HEK293 (cell line): ENCODE data around the gene ACSL3.
"Not testable (repeated sequence)": the region's sequence is repeated elsewhere in the genome, so short reads cannot be mapped to it uniquely, and the experiment has no call there.

ENCODE experiments used
- CTCF ChIA-PET: fragments of 350-600 bp; formaldehyde crosslinking; extraction: SDS; loops from one replicate; lab custom pipeline; 2021; ENCODE audit warnings: antibody characterized with exemption; lab: Yijun Ruan, JAX
- POLR2A ChIA-PET: fragments of 300-600 bp; formaldehyde crosslinking; extraction: SDS; loops from one replicate; lab custom pipeline; 2020; ENCODE audit warnings: antibody characterized with exemption, inconsistent platforms; lab: Yijun Ruan, JAX
- H3K27ac ChIP-seq: fragments of 200-500 bp; sonication (Bioruptor generic); 2 replicates; pipeline ENCODE4 v1.5.1; 2014; ENCODE audit warnings: low read depth, low read length, control low read depth, inconsistent platforms; ENCODE audit errors: extremely low read depth
- H3K36me3 ChIP-seq, 2 experiments: fragments of 200-500 bp in 1 of 2; sonication (Bioruptor generic) in 1 of 2; 1 replicate in 1 of 2; 2 replicates in 1 of 2; pipeline ENCODE4 v1.5.1; 2014 to 2017; ENCODE audit warnings: inconsistent platforms in 2 of 2, low read length in 2 of 2; ENCODE audit not compliant: control insufficient read depth in 2 of 2, insufficient read depth in 1 of 2
- H3K4me1 ChIP-seq: fragments of 200-500 bp; sonication (Bioruptor generic); 2 replicates; pipeline ENCODE4 v1.5.1; 2014; ENCODE audit warnings: mild to moderate bottlenecking, low read length, inconsistent platforms; ENCODE audit not compliant: control insufficient read depth, insufficient read depth
- H3K4me3 ChIP-seq: 2 replicates; pipeline ENCODE4 v1.5.1; 2011; ENCODE audit warnings: low read depth, mild to moderate bottlenecking, control low read depth, low read length, moderate library complexity
- H3K9me3 ChIP-seq: fragments of 200-500 bp; sonication (Bioruptor generic); 2 replicates; pipeline ENCODE4 v1.5.1; 2014; ENCODE audit warnings: low read depth, low read length, inconsistent platforms; ENCODE audit not compliant: control insufficient read depth, insufficient read depth
- PBX3 ChIP-seq: sonication (generic); formaldehyde crosslinking; IDR thresholded peaks from 2 replicates; pipeline ENCODE4 v1.8.1; 2022; ENCODE audit warnings: mild to moderate bottlenecking, moderate library complexity, missing genetic modification reagents
- REST ChIP-seq: fragments of 450-650 bp; formaldehyde crosslinking; IDR thresholded peaks from 2 replicates; pipeline ENCODE4 v1.5.1; 2016; ENCODE audit warnings: missing biosample characterization, missing genetic modification characterization
- SCRT1 ChIP-seq: fragments of 450-650 bp; formaldehyde crosslinking; IDR thresholded peaks from 2 replicates; pipeline ENCODE4 v1.5.1; 2016; ENCODE audit warnings: missing biosample characterization, missing genetic modification characterization, borderline replicate concordance
- SETDB1 ChIP-seq: IDR thresholded peaks from one replicate; pipeline ENCODE4 v1.6.1; 2017; ENCODE audit warnings: mild to moderate bottlenecking, low read length, moderate library complexity, mixed read lengths; ENCODE audit not compliant: insufficient read length
- SP7 ChIP-seq: fragments of 450-650 bp; formaldehyde crosslinking; IDR thresholded peaks from 2 replicates; pipeline ENCODE4 v1.5.1; 2016; ENCODE audit warnings: missing biosample characterization, missing genetic modification characterization
- ZBTB48 ChIP-seq: fragments of 450-650 bp; formaldehyde crosslinking; IDR thresholded peaks from 2 replicates; pipeline ENCODE4 v1.5.1; 2016; ENCODE audit warnings: missing biosample characterization, missing genetic modification characterization
- ZBTB7A ChIP-seq: fragments of 450-650 bp; formaldehyde crosslinking; IDR thresholded peaks from 2 replicates; pipeline ENCODE4 v1.5.1; 2016; ENCODE audit warnings: low read depth, missing biosample characterization, missing genetic modification characterization
- ZNF133 ChIP-seq: fragments of 450-650 bp; formaldehyde crosslinking; IDR thresholded peaks from 2 replicates; pipeline ENCODE4 v1.5.1; 2016; ENCODE audit warnings: missing biosample characterization, missing genetic modification characterization
- ZNF175 ChIP-seq: fragments of 450-650 bp; formaldehyde crosslinking; IDR thresholded peaks from 2 replicates; pipeline ENCODE4 v1.5.1; 2016; ENCODE audit warnings: missing biosample characterization, missing genetic modification characterization
- ZNF2 ChIP-seq: fragments of 450-650 bp; formaldehyde crosslinking; IDR thresholded peaks from 2 replicates; pipeline ENCODE4 v1.5.1; 2016; ENCODE audit warnings: missing biosample characterization, missing genetic modification characterization
- ZNF302 ChIP-seq: fragments of 450-650 bp; formaldehyde crosslinking; IDR thresholded peaks from 2 replicates; pipeline ENCODE4 v1.5.1; 2016; ENCODE audit warnings: missing biosample characterization, missing genetic modification characterization, low read depth
- ZNF473 ChIP-seq: fragments of 450-650 bp; formaldehyde crosslinking; IDR thresholded peaks from 2 replicates; pipeline ENCODE4 v1.5.1; 2017; ENCODE audit warnings: missing biosample characterization, missing genetic modification characterization
- ZNF658 ChIP-seq: fragments of 450-650 bp; formaldehyde crosslinking; IDR thresholded peaks from 2 replicates; pipeline ENCODE4; 2016; ENCODE audit warnings: missing biosample characterization, missing genetic modification characterization
- ZNF664 ChIP-seq: fragments of 450-650 bp; formaldehyde crosslinking; IDR thresholded peaks from 2 replicates; pipeline ENCODE4 v1.5.1; 2016; ENCODE audit warnings: missing biosample characterization, missing genetic modification characterization
- ZNF777 ChIP-seq: fragments of 450-650 bp; formaldehyde crosslinking; IDR thresholded peaks from 2 replicates; pipeline ENCODE4 v1.5.1; 2017; ENCODE audit warnings: missing biosample characterization, missing genetic modification characterization, borderline replicate concordance
- ZSCAN30 ChIP-seq: fragments of 450-650 bp; IDR thresholded peaks from 2 replicates; pipeline ENCODE4 v1.5.1; 2018; ENCODE audit warnings: missing biosample characterization, mild to moderate bottlenecking, missing genetic modification characterization, moderate library complexity
- TF ChIP-seq, protein P1 (sequence below): fragments of 450-650 bp; formaldehyde crosslinking; IDR thresholded peaks from 2 replicates; pipeline ENCODE4 v1.5.1; 2016; ENCODE audit warnings: missing biosample characterization, missing genetic modification characterization
- TF ChIP-seq, protein P2 (sequence below): fragments of 450-650 bp; formaldehyde crosslinking; IDR thresholded peaks from 2 replicates; pipeline ENCODE4 v1.5.1; 2016; ENCODE audit warnings: missing biosample characterization, missing genetic modification characterization
- TF ChIP-seq, protein P3 (sequence below): fragments of 450-650 bp; formaldehyde crosslinking; IDR thresholded peaks from 2 replicates; pipeline ENCODE4 v1.5.1; 2016; ENCODE audit warnings: missing biosample characterization, missing genetic modification characterization

ACSL3 gene

DNA sequence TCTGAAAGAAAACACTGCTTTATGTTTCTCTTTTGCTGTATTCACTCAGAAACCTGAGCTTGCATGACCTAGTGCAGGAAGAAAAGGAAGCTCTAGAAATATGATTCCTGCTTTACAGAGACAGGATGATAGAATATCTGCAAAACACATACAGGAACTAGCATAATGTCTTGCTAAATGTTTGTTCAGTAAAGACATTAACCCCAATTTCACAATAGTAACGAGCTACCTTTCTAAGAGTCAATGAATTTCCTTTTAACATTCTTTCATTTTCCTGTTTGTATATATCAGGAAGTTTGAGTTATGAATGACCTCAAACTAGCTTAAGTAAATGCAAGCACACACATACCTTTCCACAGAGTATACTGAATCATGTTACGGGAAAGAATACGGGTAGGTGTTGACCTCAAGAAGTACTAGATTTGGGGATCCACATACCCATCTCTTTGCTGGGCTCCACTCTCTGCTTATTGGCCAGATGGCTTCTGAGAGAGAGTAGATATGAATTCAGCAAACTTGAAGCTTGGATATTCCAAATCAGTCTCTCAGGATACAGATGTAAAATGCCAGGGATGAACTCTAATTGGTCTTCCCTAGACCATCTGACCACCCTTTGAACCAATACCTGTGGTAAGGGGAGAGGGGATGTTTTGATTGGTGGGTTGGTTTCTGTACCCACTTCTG, 18.2 kb upstream of the ACSL3 start:
- POLR2A ChIA-PET: interaction anchor here (0.5 to 0.8 kb wide), 3 partner anchors 12 to 20 kb away, joined by 3 to 6 read pairs (median 4); no protein-coding TSS in a partner anchor
- no peak overlapping the region for H3K4me3 ChIP-seq

DNA sequence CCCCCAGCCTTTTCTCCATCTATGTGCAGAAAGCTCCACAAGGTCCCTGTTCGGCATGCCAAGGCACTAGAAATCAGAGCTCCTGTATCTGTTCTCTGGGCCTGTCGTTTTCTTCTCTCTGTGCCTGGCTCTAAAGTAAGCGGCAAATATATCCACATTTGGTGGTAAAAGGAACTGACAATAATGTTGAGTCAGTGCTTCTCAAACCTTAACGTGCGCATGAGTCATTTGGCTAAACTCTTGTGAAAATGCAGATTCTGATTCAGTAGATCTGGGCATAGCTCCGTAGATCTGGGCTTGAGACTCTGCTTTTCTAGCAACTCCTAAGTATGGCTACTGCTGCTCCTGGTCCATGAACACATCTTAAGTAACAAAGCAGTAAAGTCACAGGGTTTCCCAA, 16.5 kb upstream of the ACSL3 start:
- Histone ChIP-seq H3K4me1 (0 out of 2 replicates have a peak, but pooled peaks cover 3% of the 10 kb centered on the region), H3K27ac (no peak overlapping the region; the same call in 1 of the 2 replicates), H3K9me3 (no peaks in the 10 kb centered on the region), H3K36me3 (no peaks in the 10 kb centered on the region), H3K4me3 (no peak overlapping the region)
- ChIA-PET POLR2A (interaction anchor here (0.6 kb wide), 1 partner anchor 10 kb away, joined by 5 read pairs; no protein-coding TSS in a partner anchor), CTCF (interaction anchor here (0.6 to 1.2 kb wide), 3 partner anchors 21 to 138 kb away, joined by 3 to 5 read pairs (median 4); no protein-coding TSS in a partner anchor)
- TF ChIP-seq ZSCAN30 (tag by site-specific recombination) (no peak), ZNF777 (tag by site-specific recombination) (no peak), SCRT1 (tag by site-specific recombination) (no peak), SETDB1 (no peak), ZNF302 (tag by site-specific recombination) (no peak), ZBTB48 (tag by site-specific recombination) (no peak), ZNF473 (no peak), PBX3 (CRISPR knock-in tag) (no peak), ZNF664 (tag by site-specific recombination) (no peak), ZBTB7A (tag by site-specific recombination) (no peak), ZNF658 (tag by site-specific recombination) (no peak), REST (tag by site-specific recombination) (no peak), ZNF133 (tag by site-specific recombination) (no peak), SP7 (tag by site-specific recombination) (no peak), ZNF2 (tag by site-specific recombination) (no peak)
- TF ChIP-seq, protein P1, sequence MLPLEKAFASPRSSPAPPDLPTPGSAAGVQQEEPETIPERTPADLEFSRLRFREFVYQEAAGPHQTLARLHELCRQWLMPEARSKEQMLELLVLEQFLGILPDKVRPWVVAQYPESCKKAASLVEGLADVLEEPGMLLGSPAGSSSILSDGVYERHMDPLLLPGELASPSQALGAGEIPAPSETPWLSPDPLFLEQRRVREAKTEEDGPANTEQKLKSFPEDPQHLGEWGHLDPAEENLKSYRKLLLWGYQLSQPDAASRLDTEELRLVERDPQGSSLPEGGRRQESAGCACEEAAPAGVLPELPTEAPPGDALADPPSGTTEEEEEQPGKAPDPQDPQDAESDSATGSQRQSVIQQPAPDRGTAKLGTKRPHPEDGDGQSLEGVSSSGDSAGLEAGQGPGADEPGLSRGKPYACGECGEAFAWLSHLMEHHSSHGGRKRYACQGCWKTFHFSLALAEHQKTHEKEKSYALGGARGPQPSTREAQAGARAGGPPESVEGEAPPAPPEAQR (tag by site-specific recombination): no peak
- TF ChIP-seq, protein P2, sequence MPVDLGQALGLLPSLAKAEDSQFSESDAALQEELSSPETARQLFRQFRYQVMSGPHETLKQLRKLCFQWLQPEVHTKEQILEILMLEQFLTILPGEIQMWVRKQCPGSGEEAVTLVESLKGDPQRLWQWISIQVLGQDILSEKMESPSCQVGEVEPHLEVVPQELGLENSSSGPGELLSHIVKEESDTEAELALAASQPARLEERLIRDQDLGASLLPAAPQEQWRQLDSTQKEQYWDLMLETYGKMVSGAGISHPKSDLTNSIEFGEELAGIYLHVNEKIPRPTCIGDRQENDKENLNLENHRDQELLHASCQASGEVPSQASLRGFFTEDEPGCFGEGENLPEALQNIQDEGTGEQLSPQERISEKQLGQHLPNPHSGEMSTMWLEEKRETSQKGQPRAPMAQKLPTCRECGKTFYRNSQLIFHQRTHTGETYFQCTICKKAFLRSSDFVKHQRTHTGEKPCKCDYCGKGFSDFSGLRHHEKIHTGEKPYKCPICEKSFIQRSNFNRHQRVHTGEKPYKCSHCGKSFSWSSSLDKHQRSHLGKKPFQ (tag by site-specific recombination): no peak
- TF ChIP-seq, protein P3, sequence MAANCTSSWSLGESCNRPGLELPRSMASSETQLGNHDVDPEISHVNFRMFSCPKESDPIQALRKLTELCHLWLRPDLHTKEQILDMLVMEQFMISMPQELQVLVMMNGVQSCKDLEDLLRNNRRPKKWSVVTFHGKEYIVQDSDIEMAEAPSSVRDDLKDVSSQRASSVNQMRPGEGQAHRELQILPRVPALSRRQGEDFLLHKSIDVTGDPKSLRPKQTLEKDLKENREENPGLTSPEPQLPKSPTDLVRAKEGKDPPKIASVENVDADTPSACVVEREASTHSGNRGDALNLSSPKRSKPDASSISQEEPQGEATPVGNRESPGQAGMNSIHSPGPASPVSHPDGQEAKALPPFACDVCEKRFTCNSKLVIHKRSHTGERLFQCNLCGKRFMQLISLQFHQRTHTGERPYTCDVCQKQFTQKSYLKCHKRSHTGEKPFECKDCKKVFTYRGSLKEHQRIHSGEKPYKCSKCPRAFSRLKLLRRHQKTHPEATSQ (tag by site-specific recombination): no peak

More for the DNA sequence above, 18.2 kb upstream of the ACSL3 start:
- H3K9me3 ChIP-seq: no peaks in the 10 kb centered on the region
- H3K4me1 ChIP-seq: peaks cover 4% of the 10 kb centered on the region; the same call in 1 of the 2 replicates
- H3K27ac ChIP-seq: no peak overlapping the region
- CTCF ChIA-PET: interaction anchor here (0.7 to 1.2 kb wide), 3 partner anchors 21 to 151 kb away, joined by 3 to 6 read pairs (median 4); no protein-coding TSS in a partner anchor
- H3K36me3 ChIP-seq: no peaks in the 10 kb centered on the region
- TF ChIP-seq SETDB1: peak; percentile 54
- TF ChIP-seq, protein P2 (tag by site-specific recombination): no peak
- TF ChIP-seq ZNF175: no peak

DNA sequence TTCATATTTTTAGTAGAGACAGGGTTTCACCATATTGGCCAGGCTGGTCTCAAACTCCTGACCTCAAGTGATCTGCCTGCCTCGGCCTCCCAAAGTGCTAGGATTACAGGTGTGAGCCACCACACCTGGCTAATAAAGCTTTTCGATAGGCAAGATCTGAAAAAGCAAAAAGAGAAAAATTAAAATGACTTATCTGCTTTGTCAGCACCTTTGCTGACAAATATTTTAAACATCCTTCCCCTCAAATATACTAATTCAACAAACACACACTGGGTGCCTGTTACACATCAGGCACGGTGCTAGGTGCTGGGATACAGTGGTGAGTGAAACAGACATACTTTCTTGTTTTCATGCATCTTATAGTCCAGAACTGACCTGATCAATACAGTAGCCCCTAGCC, 15.5 kb upstream of the ACSL3 start:
- POLR2A ChIA-PET, H3K4me1 ChIP-seq, H3K4me3 ChIP-seq, H3K36me3 ChIP-seq, H3K27ac ChIP-seq, CTCF ChIA-PET, H3K9me3 ChIP-seq: not testable (repeated sequence)
